Omental fat pad (tissue), 4 donors: ENCODE measurements around the gene CCDC192. TPM values are rescaled to one million over a fixed set of nuclear protein-coding genes. Genes with fewer than 3 reads are reported as not detected.

Source experiments
- ATAC-seq: fragments of 150-250 bp; one replicate; pipeline ENCODE4 v1.9.1; 2016; ENCODE audit warnings: mild to moderate bottlenecking, moderate library complexity; ENCODE audit not compliant: low FRiP score
- DNase-seq: peaks from one replicate; pipeline ENCODE4 v3.0.0-alpha.2; 2019; ENCODE audit warnings: low spot score
- total RNA-seq, 4 donors: library from RNA; depleted of rRNA; stranded (reverse); fragments of >200 nt; gene quantifications; one replicate each; pipeline ENCODE4 v1.1.0, GENCODE V29; 2016
- TF ChIP-seq, protein P1 (sequence below), 3 donors: fragments of 450-650 bp; IDR thresholded peaks; one replicate each; pipeline ENCODE4 v1.5.1; 2016 to 2017; ENCODE audit warnings: antibody characterized with exemption in 3 of 3, mild to moderate bottlenecking in 3 of 3, moderate library complexity in 2 of 3

The CCDC192 gene
- total RNA-seq, 4 donors from 2014 or later: 0.56 TPM; not detected in 3

DNA sequence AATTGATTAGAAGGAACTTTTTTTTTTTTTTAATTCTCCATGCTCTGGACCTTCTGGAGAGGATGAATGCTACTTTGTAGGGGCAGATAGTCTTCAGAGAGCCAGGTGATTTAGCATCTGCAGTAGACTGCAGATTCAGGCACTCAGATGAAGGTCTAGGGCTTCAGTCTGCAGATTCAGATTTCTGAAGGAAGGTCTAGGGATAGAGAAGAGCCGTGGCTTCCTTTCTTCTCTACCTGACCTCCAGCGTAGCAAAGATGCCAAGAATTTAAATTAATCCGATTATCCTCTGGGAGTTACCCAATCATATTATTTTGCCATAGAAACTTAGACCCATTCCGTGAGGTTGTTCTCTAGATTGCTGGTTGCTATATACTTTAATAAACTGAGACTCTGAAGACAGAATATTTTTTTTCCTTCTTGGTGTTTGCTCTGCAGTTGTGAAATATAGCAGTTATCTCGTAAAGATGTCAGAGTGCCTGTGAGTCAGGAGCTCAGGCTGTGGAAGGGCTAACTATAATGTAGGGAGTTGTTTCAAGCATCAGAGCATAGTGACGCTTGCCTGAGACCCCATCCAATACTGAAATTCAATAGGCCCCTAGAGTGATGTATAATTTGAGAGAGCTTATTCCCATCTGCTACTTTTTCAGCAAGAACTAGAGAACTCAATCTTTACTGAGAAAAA is 247.7 kb downstream of the CCDC192 start:
- ATAC-seq: no peak
- TF ChIP-seq, protein P1, sequence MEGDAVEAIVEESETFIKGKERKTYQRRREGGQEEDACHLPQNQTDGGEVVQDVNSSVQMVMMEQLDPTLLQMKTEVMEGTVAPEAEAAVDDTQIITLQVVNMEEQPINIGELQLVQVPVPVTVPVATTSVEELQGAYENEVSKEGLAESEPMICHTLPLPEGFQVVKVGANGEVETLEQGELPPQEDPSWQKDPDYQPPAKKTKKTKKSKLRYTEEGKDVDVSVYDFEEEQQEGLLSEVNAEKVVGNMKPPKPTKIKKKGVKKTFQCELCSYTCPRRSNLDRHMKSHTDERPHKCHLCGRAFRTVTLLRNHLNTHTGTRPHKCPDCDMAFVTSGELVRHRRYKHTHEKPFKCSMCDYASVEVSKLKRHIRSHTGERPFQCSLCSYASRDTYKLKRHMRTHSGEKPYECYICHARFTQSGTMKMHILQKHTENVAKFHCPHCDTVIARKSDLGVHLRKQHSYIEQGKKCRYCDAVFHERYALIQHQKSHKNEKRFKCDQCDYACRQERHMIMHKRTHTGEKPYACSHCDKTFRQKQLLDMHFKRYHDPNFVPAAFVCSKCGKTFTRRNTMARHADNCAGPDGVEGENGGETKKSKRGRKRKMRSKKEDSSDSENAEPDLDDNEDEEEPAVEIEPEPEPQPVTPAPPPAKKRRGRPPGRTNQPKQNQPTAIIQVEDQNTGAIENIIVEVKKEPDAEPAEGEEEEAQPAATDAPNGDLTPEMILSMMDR (IDR thresholded peaks at IDR 0.05): no peak
- DNase-seq: no peak

DNA sequence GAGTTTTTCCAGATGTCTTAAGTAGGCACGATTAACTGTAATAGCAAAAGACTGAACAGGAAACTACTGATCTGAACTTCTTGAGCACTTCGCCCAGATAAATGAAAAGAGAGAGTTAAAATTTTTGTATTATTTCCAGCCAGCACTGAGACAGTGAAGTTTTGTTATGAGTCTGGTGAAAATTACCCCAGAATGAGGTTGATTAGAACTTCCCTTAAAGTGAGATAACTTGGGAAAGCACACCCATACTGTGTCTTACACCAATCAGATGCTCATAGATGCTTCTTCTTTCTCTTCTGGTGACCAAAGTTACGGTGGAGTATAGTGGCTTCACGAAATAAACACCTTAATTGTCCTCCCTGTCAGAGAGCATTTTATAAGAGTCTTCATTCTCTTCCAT is 248.6 kb downstream of the CCDC192 start:
- DNase-seq: no peak

DNA sequence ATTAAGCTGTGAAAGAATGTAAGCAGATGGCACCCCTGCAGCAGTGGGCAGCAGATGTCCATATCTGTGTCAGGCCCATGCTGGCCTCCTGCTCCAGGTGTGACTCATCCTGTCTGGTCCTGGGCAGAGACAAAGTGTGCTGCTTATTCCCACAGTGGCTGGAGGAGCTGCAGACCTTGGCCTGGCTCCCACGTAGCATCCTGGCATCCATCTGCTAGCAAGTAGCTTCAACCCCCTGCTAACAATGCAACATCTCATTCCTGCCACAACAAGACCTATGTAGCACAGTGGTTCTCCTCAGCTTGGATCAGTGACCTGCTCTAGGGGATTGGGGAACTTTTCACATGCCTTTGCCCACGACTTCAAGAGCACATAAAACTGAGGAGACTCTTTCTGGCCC is 254.0 kb downstream of the CCDC192 start:
- ATAC-seq: no peak
- TF ChIP-seq, protein P1 (IDR thresholded peaks at IDR 0.05): no peak
- DNase-seq: no peak

More for the DNA sequence above, 248.6 kb downstream of the CCDC192 start:
- TF ChIP-seq, protein P1 (IDR thresholded peaks at IDR 0.05): no peak
- no peak for ATAC-seq

DNA sequence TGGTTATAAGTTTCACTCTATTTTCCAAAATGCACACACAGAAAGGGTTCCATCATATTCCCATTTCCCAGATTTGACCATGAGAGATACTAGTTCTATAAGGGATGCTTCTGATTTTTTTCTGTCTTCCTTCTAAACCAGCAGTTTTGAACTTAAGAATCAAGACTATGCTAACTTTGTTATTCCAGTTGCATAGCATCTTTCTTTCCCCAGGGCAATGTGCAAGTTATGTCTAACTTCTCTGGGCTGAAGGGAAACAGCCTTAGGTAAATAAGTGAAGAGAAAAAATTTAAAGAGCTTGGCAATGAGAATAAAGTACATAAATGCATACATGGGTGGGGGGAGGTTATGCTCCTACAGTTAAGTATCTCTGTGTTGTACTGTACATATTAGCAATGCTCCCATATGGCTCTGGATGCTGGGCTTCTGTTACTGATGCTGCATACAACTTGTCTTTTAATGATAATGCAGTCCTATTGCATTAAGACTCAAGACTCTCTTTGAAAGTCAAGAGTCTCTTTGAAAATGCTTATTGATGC is 254.6 kb downstream of the CCDC192 start:
- TF ChIP-seq, protein P1 (IDR thresholded peaks at IDR 0.05): no peak
- no peak for ATAC-seq
- no peak for DNase-seq

DNA sequence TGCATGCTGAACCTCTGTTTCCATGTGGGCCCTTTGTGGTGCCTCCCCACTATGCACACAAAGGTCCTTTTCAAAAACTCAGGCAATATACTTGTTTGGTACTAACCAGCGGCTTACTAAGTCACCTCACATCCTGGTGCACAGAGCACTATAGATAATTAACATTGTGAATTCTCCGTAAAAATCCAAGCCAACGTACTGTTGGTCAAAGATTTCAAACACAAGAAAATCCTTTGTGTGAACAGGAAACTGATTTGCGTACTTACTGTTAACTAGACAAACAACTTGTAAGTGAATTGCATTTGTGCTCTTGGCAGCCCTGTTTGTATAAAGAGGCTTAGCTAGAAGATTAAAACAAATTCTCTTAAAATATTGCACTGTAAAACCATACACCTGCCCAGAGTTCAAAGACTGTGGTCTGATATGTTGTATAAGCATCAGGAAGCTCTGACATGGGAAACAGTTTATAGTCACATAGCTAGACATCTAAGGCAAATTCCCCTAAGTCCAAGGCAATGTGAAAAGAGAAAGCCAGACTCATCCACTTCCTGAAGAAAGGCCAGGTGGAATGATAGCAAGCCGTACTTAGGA is 255.3 kb downstream of the CCDC192 start:
- DNase-seq (no peak), ATAC-seq (no peak)
- TF ChIP-seq, protein P1 (IDR thresholded peaks at IDR 0.05): no peak

DNA sequence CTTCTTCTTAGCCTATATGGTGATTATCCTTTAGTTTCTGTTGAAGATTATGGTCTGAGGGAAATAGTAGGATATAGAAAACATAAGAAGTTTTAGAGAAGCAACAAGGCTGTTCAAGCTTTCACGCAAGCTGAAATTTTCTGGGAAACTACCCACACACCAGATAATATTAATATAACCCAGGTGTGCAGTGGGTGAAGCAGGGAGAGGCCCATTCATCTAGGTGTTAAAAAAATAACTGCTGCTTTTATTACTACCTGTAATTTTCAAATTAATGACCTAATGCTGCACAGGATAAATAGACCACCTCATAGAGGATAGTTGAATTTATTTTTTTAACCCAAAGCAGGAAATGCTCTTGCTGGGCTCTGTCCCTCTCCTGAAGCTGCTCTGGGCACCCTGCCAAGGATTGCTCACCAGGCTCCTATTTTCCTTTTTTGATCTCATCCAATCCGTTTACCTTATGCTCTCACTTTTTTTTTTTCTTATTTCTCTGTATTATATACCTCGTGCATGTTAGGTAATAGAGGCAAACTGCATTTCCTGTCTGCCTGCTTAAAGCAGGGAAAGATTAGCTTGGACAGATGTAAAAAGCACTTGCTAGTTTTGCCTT is 256.1 kb downstream of the CCDC192 start:
- TF ChIP-seq, protein P1 (IDR thresholded peaks at IDR 0.05): no peak
- no peak for DNase-seq
- ATAC-seq: no peak
